GM12875 (cell line): ENCODE data around the gene GABRP.

Experiments used
- H3K4me3 ChIP-seq: one replicate; pipeline ENCODE4 v1.5.1; 2011; ENCODE audit warnings: low read depth, low read length, control low read depth
- TF ChIP-seq, protein P1 (sequence below): IDR thresholded peaks from 2 replicates; pipeline ENCODE4 v1.5.1; 2011; ENCODE audit warnings: low read depth, mild to moderate bottlenecking, control low read depth, inconsistent platforms, low read length, moderate library complexity, borderline replicate concordance; ENCODE audit not compliant: insufficient read depth

The GABRP gene

DNA sequence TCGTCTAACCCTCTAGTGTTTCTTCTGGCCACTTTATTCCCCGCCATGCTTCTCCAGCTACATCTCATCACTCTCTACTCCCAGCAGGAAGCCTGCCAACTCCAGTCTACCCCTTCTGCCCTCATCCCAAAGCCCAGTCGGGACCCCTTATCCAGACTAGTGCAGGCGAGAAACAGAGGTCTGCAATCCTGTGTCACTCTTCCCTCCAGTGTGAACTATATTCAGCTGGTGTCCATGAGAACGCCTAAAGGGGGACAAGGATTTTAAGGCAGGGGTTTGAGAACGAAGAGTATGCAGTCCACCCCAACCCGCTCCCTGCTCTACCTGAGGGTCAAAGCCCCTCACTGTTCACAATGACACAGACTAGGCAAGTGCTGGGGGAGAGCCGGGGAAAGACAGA, 41.7 kb upstream of the GABRP start:
- TF ChIP-seq, protein P1, sequence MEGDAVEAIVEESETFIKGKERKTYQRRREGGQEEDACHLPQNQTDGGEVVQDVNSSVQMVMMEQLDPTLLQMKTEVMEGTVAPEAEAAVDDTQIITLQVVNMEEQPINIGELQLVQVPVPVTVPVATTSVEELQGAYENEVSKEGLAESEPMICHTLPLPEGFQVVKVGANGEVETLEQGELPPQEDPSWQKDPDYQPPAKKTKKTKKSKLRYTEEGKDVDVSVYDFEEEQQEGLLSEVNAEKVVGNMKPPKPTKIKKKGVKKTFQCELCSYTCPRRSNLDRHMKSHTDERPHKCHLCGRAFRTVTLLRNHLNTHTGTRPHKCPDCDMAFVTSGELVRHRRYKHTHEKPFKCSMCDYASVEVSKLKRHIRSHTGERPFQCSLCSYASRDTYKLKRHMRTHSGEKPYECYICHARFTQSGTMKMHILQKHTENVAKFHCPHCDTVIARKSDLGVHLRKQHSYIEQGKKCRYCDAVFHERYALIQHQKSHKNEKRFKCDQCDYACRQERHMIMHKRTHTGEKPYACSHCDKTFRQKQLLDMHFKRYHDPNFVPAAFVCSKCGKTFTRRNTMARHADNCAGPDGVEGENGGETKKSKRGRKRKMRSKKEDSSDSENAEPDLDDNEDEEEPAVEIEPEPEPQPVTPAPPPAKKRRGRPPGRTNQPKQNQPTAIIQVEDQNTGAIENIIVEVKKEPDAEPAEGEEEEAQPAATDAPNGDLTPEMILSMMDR: no peak
- no peak overlapping the region for H3K4me3 ChIP-seq

DNA sequence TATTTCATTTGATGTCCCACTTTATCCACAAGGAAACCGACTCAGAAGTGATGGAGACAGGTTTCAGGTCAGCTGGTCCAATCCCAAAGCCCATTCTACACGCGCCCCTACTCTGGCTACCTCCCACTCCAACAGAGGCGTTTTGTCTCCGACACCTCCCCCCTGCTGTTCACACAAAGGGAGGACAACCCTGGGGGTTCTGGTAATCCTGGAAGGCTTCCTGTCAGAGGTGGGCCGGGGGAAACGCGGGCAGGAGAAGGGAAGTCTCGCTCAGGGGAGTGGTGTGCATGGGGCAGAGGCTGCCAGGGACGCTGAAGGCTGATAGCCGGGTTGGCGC, 39.7 kb upstream of the GABRP start:
- no peak overlapping the region for H3K4me3 ChIP-seq
- TF ChIP-seq, protein P1: no peak

DNA sequence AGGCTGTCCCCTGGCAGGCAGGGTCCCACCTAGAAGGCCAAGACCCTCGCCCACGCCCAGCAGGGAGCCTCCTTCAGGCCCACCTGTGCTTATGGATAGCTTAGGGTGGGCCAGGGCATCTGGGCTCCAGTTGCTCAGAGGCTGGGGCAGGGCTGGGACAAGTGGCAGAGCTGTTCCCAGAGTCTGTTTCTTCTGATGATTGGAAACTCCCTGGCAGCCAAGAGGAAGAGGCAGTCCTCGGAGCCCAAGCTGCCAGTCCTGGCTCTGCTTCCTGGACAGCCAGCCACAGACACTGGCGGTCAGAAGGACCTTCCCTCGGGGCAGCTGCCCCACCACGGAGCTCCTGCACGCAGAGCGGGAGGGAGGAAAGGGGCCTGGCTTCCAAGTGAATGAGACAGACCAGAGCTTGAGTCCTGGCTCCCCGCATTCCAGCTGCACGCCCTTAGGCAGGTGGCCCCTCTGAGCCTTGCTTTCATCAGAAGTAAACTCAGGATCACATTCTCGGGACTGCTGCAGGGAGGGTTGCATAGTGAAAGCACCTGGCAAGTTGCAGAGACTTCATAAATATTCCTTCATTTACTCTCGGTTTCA, 37.9 kb upstream of the GABRP start:
- TF ChIP-seq, protein P1: no peak
- H3K4me3 ChIP-seq: no peak overlapping the region

DNA sequence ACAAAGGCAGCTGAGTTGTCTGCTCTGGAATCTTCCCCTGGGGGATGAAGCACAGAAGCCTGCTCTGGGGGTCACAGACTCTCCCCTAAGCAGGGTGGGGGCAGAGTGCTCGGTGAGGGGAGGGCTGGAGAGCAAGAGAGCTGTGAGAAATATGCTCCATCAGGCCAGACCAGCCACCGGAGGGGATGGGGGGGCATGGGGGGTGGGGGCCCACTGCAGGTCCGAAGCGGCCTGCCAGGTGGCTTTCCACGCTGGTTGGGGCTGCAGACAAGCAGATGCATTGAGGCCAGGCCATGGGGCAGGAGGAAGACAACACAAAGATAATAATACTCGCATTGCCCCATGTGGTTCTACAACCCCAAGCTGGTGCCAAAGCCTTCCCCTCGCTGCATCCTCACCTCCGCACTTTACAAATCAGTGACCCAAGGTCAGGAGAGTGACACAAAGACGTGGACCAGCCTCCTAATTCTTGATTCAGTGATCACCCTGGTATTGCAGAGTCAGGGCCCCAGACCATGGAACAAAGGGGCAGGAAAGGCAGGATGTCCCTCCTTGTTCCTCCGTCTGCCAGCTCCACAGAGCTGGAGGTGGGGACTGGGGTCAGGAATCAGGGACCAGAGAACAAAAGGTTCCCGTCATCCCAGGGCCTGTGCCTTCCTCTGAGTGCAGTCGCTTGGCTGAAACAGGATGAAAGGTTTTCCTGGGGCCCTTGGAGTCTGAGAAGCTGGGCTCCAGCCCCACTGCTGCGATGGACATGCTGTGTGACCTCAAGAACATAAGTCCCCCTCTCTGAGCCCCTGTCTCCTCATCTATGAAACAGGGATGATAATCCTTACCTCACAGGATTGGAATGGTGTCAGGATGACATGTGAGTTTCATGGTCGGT, 37.2 kb upstream of the GABRP start:
- H3K4me3 ChIP-seq: no peak overlapping the region
- TF ChIP-seq, protein P1: no peak

DNA sequence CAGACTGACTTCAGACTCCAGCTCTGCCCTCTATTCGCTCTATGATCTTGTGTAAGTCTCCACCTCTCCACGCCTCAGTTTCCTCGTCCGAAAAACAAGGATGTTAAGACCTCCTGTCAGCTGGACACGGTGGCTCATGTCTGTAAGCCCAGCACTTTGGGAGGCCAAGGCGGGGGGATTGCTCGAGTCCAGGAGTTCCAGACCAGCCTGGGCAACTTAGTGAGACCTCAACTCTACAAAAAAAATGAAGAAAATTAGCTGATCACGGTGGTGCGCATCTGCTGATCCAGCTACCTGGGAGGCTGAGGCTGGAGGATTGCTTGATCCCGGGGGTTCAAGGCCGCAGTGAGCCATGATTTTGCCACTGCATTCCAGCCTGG, 36.6 kb upstream of the GABRP start:
- H3K4me3 ChIP-seq: no peak overlapping the region
- TF ChIP-seq, protein P1: no peak

DNA sequence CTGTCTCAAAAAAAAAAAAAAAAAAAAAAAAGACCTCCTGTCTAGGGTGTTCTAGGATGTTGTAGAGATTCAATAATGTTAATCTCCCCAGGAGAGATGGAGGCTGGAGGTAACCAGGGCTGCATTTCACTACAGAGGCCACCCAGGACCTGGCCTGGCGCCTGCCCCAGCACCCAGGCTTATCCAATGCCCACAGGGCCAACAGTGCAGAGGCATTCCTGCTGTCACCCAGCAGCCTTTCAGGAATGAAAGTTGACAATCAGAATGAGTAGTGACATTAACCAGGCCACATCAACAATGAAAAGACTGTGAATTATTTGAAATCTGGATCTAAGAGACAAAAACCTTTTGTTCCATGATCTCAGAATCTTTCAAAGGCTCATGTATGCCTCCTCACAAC, 36.2 kb upstream of the GABRP start:
- TF ChIP-seq, protein P1: no peak
- no peak overlapping the region for H3K4me3 ChIP-seq

DNA sequence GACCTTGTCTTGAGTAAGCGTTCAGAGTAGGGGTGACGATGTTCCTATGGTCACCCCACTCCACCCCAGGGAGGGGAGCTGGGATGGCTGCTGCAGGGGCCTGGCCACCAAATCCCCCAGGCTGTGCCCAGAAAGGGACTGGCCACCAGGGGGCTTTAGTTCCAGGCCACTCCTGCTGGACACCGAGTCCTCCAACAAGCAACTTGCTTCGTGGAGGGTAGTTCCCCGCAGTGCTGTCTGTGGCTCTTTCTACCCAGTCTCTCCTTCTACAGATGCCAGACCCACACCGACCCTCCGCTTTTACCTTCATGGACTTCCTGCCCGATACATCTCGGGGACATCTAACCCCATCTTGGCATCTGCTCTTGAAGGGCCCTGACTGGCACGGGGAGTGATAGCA, 35.7 kb upstream of the GABRP start:
- TF ChIP-seq, protein P1: peak; percentile 23; the same call in 1 of the 2 replicates

More for the DNA sequence above, 35.7 kb upstream of the GABRP start:
- H3K4me3 ChIP-seq: no peak overlapping the region
